Measurements from ENCODE around the gene ESYT2. TPM values are rescaled to one million over a fixed set of nuclear protein-coding genes. Genes with fewer than 3 reads are reported as not detected.

Gene ESYT2
- polyA plus RNA-seq, 1 donor (not counting 4 experiments of a cell fraction or from before 2014, with no cell fraction given), result 45.9 TPM

DNA sequence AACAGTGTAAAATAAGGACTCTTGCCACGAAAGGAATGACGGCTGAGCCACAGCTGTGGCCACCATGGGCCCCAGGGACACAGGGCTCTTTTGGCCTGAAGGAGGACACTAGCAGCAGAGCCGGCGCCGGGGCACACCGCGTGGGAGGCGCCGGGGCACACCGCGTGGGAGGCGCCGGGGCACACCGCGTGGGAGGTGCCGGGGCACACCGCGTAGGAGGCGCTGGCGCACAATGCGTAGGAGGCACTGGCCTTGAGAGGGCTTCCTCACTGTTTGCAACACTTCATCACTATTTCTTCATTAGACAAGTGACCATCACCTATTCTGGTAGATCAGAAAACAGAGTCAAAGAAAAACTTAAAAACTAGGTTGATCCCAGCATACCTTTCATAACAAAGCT is 23.4 kb downstream of the ESYT2 start:
- dilution Hi-C loops (cut with MboI; ENCODE audit: extremely low pct_ligation_motif_present, low sequenced_read_pairs), result no loop called here
- H3K36me3 ChIP-seq (ENCODE audit: control insufficient read depth in 2 of 2, extremely low read depth in 1 of 2, insufficient read depth in 2 of 2, low read length in 2 of 2), result peaks cover 7 to 12% of the 10 kb centered on the region in 2 experiments
- no peak overlapping the region for H2AFZ ChIP-seq (ENCODE audit: control insufficient read depth, low read length)
- TF ChIP-seq, protein P1, sequence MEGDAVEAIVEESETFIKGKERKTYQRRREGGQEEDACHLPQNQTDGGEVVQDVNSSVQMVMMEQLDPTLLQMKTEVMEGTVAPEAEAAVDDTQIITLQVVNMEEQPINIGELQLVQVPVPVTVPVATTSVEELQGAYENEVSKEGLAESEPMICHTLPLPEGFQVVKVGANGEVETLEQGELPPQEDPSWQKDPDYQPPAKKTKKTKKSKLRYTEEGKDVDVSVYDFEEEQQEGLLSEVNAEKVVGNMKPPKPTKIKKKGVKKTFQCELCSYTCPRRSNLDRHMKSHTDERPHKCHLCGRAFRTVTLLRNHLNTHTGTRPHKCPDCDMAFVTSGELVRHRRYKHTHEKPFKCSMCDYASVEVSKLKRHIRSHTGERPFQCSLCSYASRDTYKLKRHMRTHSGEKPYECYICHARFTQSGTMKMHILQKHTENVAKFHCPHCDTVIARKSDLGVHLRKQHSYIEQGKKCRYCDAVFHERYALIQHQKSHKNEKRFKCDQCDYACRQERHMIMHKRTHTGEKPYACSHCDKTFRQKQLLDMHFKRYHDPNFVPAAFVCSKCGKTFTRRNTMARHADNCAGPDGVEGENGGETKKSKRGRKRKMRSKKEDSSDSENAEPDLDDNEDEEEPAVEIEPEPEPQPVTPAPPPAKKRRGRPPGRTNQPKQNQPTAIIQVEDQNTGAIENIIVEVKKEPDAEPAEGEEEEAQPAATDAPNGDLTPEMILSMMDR (optimal IDR thresholded peaks at IDR 0.05 in 1 of 3, IDR thresholded peaks at IDR 0.05 in 1 of 3, conservative IDR thresholded peaks at IDR 0.05 in 1 of 3; ENCODE audit: extremely low read depth in 1 of 3, insufficient read depth in 2 of 3, low read length in 3 of 3), result no peak
- TF ChIP-seq EZH2 (IDR thresholded peaks at IDR 0.05; ENCODE audit: low read length), result no peak
- no peaks in the 10 kb centered on the region for H4K20me1 ChIP-seq (ENCODE audit: control insufficient read depth, extremely low read depth, insufficient read depth, low read length)
- peaks cover 20% of the 10 kb centered on the region for H3K4me1 ChIP-seq (ENCODE audit: control insufficient read depth, extremely low read depth, insufficient read depth, low read length)
- no peak overlapping the region for H3K4me2 ChIP-seq (ENCODE audit: control insufficient read depth, extremely low read depth, insufficient read depth, low read depth, low read length)
- no peak overlapping the region for H3K9ac ChIP-seq (ENCODE audit: control insufficient read depth, extremely low read depth, insufficient read depth, low read length)
- no peaks in the 10 kb centered on the region for H3K27me3 ChIP-seq (ENCODE audit: control insufficient read depth, extremely low read depth, insufficient read depth, low read length)
- H3K79me2 ChIP-seq (ENCODE audit: control insufficient read depth, insufficient read depth, low read length), result peaks cover 78% of the 10 kb centered on the region
- no peaks in the 10 kb centered on the region for H3K9me3 ChIP-seq (ENCODE audit: control insufficient read depth, low read depth, low read length)
- H3K9me1 ChIP-seq (ENCODE audit: control insufficient read depth, extremely low read depth, insufficient read depth, low read length), result no peaks in the 10 kb centered on the region
- DNase-seq (ENCODE audit: low read depth, low spot score) (no peak), FAIRE-seq (no peak)
- H3K4me3 ChIP-seq (ENCODE audit: control insufficient read depth in 2 of 3, extremely low read depth in 1 of 3, insufficient read depth in 2 of 3, low read depth in 1 of 3, low read length in 3 of 3), result no peak overlapping the region
- H3K27ac ChIP-seq (ENCODE audit: control insufficient read depth, insufficient read depth, low read length), result no peak overlapping the region

DNA sequence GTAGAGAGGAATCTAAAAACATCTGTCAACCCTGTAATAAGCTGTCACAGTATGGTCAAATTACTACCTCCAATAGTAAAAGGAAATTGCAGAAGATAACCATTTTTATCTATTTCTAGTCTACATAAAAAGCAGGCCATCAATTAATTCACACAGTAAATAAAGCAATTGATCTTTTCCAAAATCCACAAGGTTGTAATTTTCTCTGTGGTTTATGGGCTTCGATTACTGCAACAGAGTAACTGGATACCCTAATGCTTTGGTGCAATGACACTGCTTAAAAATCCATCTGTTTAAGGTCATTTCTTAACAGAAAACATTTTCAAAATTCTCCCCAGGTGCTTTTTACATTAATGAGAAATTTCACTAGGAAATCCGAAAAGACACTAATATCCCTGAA is 23.9 kb downstream of the ESYT2 start:
- DNase-seq (ENCODE audit: low read depth, low spot score) (no peak), FAIRE-seq (no peak)
- Histone ChIP-seq H3K4me1 (ENCODE audit: control insufficient read depth, extremely low read depth, insufficient read depth, low read length) (peaks cover 16% of the 10 kb centered on the region), H3K27ac (ENCODE audit: control insufficient read depth, insufficient read depth, low read length) (no peak overlapping the region), H3K9me1 (ENCODE audit: control insufficient read depth, extremely low read depth, insufficient read depth, low read length) (no peaks in the 10 kb centered on the region), H2AFZ (ENCODE audit: control insufficient read depth, low read length) (no peak overlapping the region), H3K9ac (ENCODE audit: control insufficient read depth, extremely low read depth, insufficient read depth, low read length) (no peak overlapping the region), H3K27me3 (ENCODE audit: control insufficient read depth, extremely low read depth, insufficient read depth, low read length) (no peaks in the 10 kb centered on the region), H3K79me2 (ENCODE audit: control insufficient read depth, insufficient read depth, low read length) (peaks cover 78% of the 10 kb centered on the region), H4K20me1 (ENCODE audit: control insufficient read depth, extremely low read depth, insufficient read depth, low read length) (no peaks in the 10 kb centered on the region), H3K36me3 (ENCODE audit: control insufficient read depth in 2 of 2, extremely low read depth in 1 of 2, insufficient read depth in 2 of 2, low read length in 2 of 2) (peaks cover 7 to 12% of the 10 kb centered on the region in 2 experiments), H3K4me2 (ENCODE audit: control insufficient read depth, extremely low read depth, insufficient read depth, low read depth, low read length) (no peak overlapping the region), H3K4me3 (ENCODE audit: control insufficient read depth in 2 of 3, extremely low read depth in 1 of 3, insufficient read depth in 2 of 3, low read depth in 1 of 3, low read length in 3 of 3) (no peak overlapping the region), H3K9me3 (ENCODE audit: control insufficient read depth, low read depth, low read length) (no peaks in the 10 kb centered on the region)
- dilution Hi-C loops (cut with MboI; ENCODE audit: extremely low pct_ligation_motif_present, low sequenced_read_pairs), result no loop called here
- TF ChIP-seq, protein P1 (optimal IDR thresholded peaks at IDR 0.05 in 1 of 3, IDR thresholded peaks at IDR 0.05 in 1 of 3, conservative IDR thresholded peaks at IDR 0.05 in 1 of 3; ENCODE audit: extremely low read depth in 1 of 3, insufficient read depth in 2 of 3, low read length in 3 of 3), result no peak
- no peak for TF ChIP-seq EZH2 (IDR thresholded peaks at IDR 0.05; ENCODE audit: low read length)
